DOHH2 (cell line): ENCODE results near the gene IL11.

ENCODE experiments used
- H3F3A ChIP-seq: fragments of 200-600 bp; sonication (generic), shearing (Covaris generic); 2 replicates; pipeline ENCODE4 v1.6.0; 2016; ENCODE audit warnings: antibody characterized with exemption, mild to moderate bottlenecking; ENCODE audit not compliant: control insufficient read depth, insufficient read depth
- H3K27ac ChIP-seq: fragments of 200-600 bp; sonication (generic); 2 replicates; pipeline ENCODE4 v1.5.1; 2014; ENCODE audit warnings: low read depth, mild to moderate bottlenecking, low read length, moderate library complexity
- H3K27me3 ChIP-seq: fragments of 200-600 bp; sonication (generic); 2 replicates; pipeline ENCODE4 v1.6.1; 2014; ENCODE audit warnings: mild to moderate bottlenecking, low read length, mixed read lengths; ENCODE audit not compliant: control insufficient read depth
- H3K36me3 ChIP-seq: fragments of 200-600 bp; sonication (generic); 2 replicates; pipeline ENCODE4 v1.6.1; 2014; ENCODE audit warnings: mild to moderate bottlenecking, low read length, moderate library complexity, mixed read lengths; ENCODE audit not compliant: control insufficient read depth
- H3K4me1 ChIP-seq: fragments of 200-600 bp; sonication (generic); 2 replicates; pipeline ENCODE4 v1.6.1; 2014; ENCODE audit warnings: mild to moderate bottlenecking, low read length, mixed read lengths; ENCODE audit not compliant: control insufficient read depth
- H3K4me2 ChIP-seq: fragments of 200-600 bp; sonication (generic); 2 replicates; pipeline ENCODE4 v1.6.0; 2014; ENCODE audit warnings: mild to moderate bottlenecking, low read length, moderate library complexity
- H3K4me3 ChIP-seq: fragments of 200-600 bp; sonication (generic); 2 replicates; pipeline ENCODE4 v1.5.1; 2014; ENCODE audit warnings: mild to moderate bottlenecking, low read length, mixed read lengths
- H3K79me2 ChIP-seq: fragments of 200-600 bp; sonication (generic); 2 replicates; pipeline ENCODE4 v1.6.1; 2014; ENCODE audit warnings: mild to moderate bottlenecking, low read length, mixed read lengths; ENCODE audit not compliant: control insufficient read depth
- H3K9me2 ChIP-seq: fragments of 200-600 bp; sonication (generic); replicated peaks from 2 replicates; pipeline ENCODE4 v1.6.1; 2014; ENCODE audit warnings: mild to moderate bottlenecking, low read length, mixed read lengths; ENCODE audit not compliant: control insufficient read depth
- H3K9me3 ChIP-seq: fragments of 200-600 bp; sonication (generic); 2 replicates; pipeline ENCODE4 v1.6.1; 2014; ENCODE audit warnings: antibody characterized with exemption, low read length, mixed read lengths; ENCODE audit not compliant: control insufficient read depth, insufficient read depth
- H4K20me1 ChIP-seq: fragments of 200-600 bp; sonication (generic); 2 replicates; pipeline ENCODE4 v1.6.0; 2014; ENCODE audit warnings: low read depth, mild to moderate bottlenecking, antibody characterized with exemption, low read length, moderate library complexity; ENCODE audit not compliant: control insufficient read depth, insufficient read depth
- EZH2phosphoT487 ChIP-seq: fragments of 200-600 bp; sonication (generic); IDR thresholded peaks from 2 replicates; pipeline ENCODE4 v1.6.1; 2017; ENCODE audit warnings: borderline replicate concordance, mild to moderate bottlenecking, antibody characterized with exemption, low read length, moderate library complexity, mixed read lengths
- TF ChIP-seq, protein P1 (sequence below): fragments of 200-600 bp; sonication (generic); IDR thresholded peaks from one replicate; pipeline ENCODE4 v1.5.1; 2014; ENCODE audit warnings: antibody characterized with exemption, mild to moderate bottlenecking, low read depth, low read length; ENCODE audit not compliant: poor library complexity, severe bottlenecking

IL11 gene

DNA sequence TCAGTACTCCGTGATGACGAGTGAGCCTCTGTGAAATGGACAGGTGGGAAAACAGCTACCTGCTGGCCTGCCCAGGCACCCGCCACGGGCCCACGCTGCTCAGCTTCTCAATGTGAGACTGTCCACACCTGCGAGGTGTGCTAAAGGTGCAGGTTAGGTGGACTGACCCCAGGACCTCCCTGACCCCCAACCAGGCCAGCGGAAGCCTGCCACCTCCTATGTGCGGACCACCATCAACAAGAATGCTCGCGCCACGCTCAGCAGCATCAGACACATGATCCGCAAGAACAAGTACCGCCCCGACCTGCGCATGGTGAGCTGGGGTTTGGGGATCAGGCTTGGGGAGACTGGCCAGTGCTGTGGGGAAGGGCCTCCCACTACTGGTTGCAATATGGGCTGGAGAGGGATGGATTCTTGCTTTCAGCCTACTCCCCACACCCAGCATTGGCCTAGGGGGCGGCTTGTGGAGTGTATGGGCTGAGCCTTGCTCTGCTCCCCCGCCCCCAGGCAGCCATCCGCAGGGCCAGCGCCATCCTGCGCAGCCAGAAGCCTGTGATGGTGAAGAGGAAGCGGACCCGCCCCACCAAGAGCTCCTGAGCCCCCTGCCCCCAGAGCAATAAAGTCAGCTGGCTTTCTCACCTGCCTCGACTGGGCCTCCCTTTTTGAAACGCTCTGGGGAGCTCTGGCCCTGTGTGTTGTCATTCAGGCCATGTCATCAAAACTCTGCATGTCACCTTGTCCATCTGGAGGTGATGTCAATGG is 17.7 kb upstream of the IL11 start:
- no peak overlapping the region for H3K27ac ChIP-seq
- H3K79me2 ChIP-seq, result peaks cover 44% of the 10 kb centered on the region
- peaks cover 36% of the 10 kb centered on the region for H4K20me1 ChIP-seq

DNA sequence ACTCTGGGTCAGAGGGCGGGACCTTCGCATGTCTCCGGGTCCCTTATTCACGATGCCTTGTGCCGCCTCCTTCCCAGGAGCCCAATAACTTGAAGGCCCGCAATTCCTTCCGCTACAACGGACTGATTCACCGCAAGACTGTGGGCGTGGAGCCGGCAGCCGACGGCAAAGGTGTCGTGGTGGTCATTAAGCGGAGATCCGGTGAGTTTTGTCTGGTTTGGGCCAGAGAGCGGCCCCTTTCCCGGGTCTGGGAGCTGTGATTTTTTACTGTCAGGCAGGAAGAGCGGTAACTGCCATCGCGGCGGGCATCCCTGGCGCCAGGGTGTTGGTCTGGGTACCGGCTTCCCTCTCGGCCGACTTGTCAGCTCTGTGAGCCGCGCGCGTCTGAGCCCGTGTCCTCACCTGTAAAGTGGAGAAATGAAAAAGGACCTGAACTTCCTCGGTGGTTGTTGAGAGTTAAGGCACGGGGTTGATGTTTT is 16.3 kb upstream of the IL11 start:
- TF ChIP-seq, protein P1, sequence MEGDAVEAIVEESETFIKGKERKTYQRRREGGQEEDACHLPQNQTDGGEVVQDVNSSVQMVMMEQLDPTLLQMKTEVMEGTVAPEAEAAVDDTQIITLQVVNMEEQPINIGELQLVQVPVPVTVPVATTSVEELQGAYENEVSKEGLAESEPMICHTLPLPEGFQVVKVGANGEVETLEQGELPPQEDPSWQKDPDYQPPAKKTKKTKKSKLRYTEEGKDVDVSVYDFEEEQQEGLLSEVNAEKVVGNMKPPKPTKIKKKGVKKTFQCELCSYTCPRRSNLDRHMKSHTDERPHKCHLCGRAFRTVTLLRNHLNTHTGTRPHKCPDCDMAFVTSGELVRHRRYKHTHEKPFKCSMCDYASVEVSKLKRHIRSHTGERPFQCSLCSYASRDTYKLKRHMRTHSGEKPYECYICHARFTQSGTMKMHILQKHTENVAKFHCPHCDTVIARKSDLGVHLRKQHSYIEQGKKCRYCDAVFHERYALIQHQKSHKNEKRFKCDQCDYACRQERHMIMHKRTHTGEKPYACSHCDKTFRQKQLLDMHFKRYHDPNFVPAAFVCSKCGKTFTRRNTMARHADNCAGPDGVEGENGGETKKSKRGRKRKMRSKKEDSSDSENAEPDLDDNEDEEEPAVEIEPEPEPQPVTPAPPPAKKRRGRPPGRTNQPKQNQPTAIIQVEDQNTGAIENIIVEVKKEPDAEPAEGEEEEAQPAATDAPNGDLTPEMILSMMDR, result no peak
- no peak for TF ChIP-seq EZH2phosphoT487
- Histone ChIP-seq H3K9me2 (no peaks in the 10 kb centered on the region), H3K27ac (peak overlapping the region; percentile 97), H4K20me1 (peaks cover 36% of the 10 kb centered on the region), H3K4me3 (peak overlapping the region; percentile 99), H3K79me2 (peaks cover 58% of the 10 kb centered on the region), H3K4me1 (peaks cover 67% of the 10 kb centered on the region), H3K36me3 (peaks cover 54% of the 10 kb centered on the region), H3K4me2 (peak overlapping the region; percentile 99), H3K27me3 (peaks cover 3% of the 10 kb centered on the region; the same call in 1 of the 2 replicates), H3K9me3 (no peaks in the 10 kb centered on the region), H3F3A (peaks cover 64% of the 10 kb centered on the region)

More for the DNA sequence above, 17.7 kb upstream of the IL11 start:
- Histone ChIP-seq H3K27me3 (peaks cover 3% of the 10 kb centered on the region; the same call in 1 of the 2 replicates), H3K4me3 (peak overlapping the region; percentile 99), H3F3A (peaks cover 71% of the 10 kb centered on the region), H3K9me2 (no peaks in the 10 kb centered on the region), H3K36me3 (peaks cover 54% of the 10 kb centered on the region), H3K4me1 (peaks cover 59% of the 10 kb centered on the region), H3K4me2 (peak overlapping the region; percentile 99), H3K9me3 (no peaks in the 10 kb centered on the region)
- no peak for TF ChIP-seq EZH2phosphoT487
- TF ChIP-seq, protein P1, result no peak

DNA sequence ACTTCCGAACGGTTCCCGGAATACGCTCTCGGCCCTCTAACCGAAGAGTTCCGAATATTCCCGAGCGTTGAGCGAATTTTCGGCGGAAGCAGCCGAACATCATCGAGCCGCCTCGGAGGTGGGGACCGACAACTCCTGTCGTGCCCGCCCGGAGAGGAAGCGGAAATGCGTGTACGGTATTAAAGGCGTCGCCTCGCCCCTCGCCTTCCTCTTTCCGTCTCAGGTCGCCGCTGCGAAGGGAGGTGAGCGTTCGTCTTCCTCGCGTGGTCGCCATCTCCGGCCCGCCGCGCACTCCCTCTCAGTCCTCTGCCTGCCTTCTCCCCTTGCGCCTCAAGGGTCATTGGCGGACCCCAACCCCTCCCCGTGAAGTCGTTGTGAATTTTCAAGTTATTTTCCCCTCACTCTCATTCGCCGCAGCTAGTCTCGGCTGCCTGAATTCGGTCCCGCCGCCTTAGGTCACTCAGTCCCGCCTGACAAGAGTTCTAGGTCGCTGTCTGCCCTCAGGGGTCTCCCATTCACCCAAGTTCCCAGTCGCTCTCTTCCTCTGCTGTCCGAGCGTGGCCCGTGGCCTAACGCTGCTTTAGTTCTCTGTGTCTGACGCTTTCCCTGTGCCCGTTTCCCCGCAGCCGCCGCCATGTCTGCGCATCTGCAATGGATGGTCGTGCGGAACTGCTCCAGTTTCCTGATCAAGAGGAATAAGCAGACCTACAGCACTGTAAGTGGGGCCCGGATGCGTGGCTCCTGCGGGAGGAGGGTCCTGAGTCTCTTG is 15.6 kb upstream of the IL11 start, which contains the start of gene RPL28:
Gene RPL28 (plus strand): TSS at position 209 of the 769 bp plus-strand sequence. CDS start 426 bp downstream, at position 635.
- peak within 1 kb of the TSS; percentile 99 for H3K4me2 ChIP-seq
- peaks cover 54% of the 10 kb centered on the region for H3K36me3 ChIP-seq
- H3K9me3 ChIP-seq, result no peaks in the 10 kb centered on the region
- peaks cover 58% of the 10 kb centered on the region for H3F3A ChIP-seq
- H3K4me3 ChIP-seq, result peak within 1 kb of the TSS; percentile 99
- H3K27ac ChIP-seq, result peak within 1 kb of the TSS; percentile 97
- H3K4me1 ChIP-seq, result peaks cover 63% of the 10 kb centered on the region
- no peaks in the 10 kb centered on the region for H3K9me2 ChIP-seq
- no peak for TF ChIP-seq EZH2phosphoT487
- TF ChIP-seq, protein P1, result no peak
- H3K79me2 ChIP-seq, result peaks cover 60% of the 10 kb centered on the region
- H3K27me3 ChIP-seq, result peaks cover 3% of the 10 kb centered on the region; the same call in 1 of the 2 replicates
- H4K20me1 ChIP-seq, result peaks cover 34% of the 10 kb centered on the region
